ENCODE results near the gene SLC35F1. TPM values are rescaled to one million over a fixed set of nuclear protein-coding genes. Genes with fewer than 3 reads are reported as not detected.

The SLC35F1 gene
- total RNA-seq, 1 donor from 2014 or later, result not detected

GRCh38 chr6:118249680-118250079 lies 342.6 kb downstream of the SLC35F1 start:
- no peaks in the 10 kb centered on the region for H3K36me3 ChIP-seq
- H3K9me3 ChIP-seq, result no peaks in the 10 kb centered on the region
- H3K4me1 ChIP-seq, result no peaks in the 10 kb centered on the region
- TF ChIP-seq, protein P1, sequence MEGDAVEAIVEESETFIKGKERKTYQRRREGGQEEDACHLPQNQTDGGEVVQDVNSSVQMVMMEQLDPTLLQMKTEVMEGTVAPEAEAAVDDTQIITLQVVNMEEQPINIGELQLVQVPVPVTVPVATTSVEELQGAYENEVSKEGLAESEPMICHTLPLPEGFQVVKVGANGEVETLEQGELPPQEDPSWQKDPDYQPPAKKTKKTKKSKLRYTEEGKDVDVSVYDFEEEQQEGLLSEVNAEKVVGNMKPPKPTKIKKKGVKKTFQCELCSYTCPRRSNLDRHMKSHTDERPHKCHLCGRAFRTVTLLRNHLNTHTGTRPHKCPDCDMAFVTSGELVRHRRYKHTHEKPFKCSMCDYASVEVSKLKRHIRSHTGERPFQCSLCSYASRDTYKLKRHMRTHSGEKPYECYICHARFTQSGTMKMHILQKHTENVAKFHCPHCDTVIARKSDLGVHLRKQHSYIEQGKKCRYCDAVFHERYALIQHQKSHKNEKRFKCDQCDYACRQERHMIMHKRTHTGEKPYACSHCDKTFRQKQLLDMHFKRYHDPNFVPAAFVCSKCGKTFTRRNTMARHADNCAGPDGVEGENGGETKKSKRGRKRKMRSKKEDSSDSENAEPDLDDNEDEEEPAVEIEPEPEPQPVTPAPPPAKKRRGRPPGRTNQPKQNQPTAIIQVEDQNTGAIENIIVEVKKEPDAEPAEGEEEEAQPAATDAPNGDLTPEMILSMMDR (IDR thresholded peaks at IDR 0.05), result no peak
- no peak overlapping the region for H3K4me3 ChIP-seq
- DNase-seq (ENCODE audit: low spot score in 2 of 2), result no peak
- intact Hi-C loops (cut with DNase I), result no loop called here
- H3K27ac ChIP-seq, result no peak overlapping the region
- H3K27me3 ChIP-seq, result no peaks in the 10 kb centered on the region

GRCh38 chr6:118252474-118252873 lies 345.4 kb downstream of the SLC35F1 start:
- Histone ChIP-seq H3K4me3 (no peak overlapping the region), H3K36me3 (no peaks in the 10 kb centered on the region), H3K4me1 (no peaks in the 10 kb centered on the region), H3K9me3 (no peaks in the 10 kb centered on the region), H3K27me3 (no peaks in the 10 kb centered on the region), H3K27ac (no peak overlapping the region)
- TF ChIP-seq, protein P1 (IDR thresholded peaks at IDR 0.05), result no peak
- intact Hi-C loops (cut with DNase I), result no loop called here
- DNase-seq (ENCODE audit: low spot score in 2 of 2), result no peak

GRCh38 chr6:118253741-118254140 lies 346.7 kb downstream of the SLC35F1 start:
- Histone ChIP-seq H3K27me3 (no peaks in the 10 kb centered on the region), H3K4me3 (no peak overlapping the region), H3K27ac (no peak overlapping the region), H3K36me3 (no peaks in the 10 kb centered on the region), H3K4me1 (no peaks in the 10 kb centered on the region), H3K9me3 (no peaks in the 10 kb centered on the region)
- TF ChIP-seq, protein P1 (IDR thresholded peaks at IDR 0.05), result no peak
- intact Hi-C loops (cut with DNase I), result no loop called here
- no peak for DNase-seq (ENCODE audit: low spot score in 2 of 2)

DNA sequence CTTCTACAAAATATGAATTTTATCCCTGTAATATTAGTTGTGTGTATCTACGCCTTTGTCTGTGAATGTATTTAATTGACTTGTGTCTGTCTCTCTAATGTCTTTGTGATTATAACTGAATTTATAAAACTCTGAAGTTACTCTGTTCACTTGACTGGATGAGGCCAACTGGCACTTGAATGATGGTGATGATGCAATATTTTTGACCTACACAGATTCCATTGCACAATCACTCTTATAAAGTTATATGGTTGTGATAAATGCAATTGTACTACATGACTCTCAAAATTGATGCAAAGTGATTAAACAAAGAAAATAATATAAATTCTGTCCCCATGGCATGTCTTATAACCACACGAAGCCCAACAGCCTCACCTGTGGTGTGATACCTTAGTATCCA lies 353.8 kb downstream of the SLC35F1 start:
- no peaks in the 10 kb centered on the region for H3K9me3 ChIP-seq
- DNase-seq (ENCODE audit: low spot score in 2 of 2), result no peak
- no peaks in the 10 kb centered on the region for H3K4me1 ChIP-seq
- intact Hi-C loops (cut with DNase I), result no loop called here
- H3K36me3 ChIP-seq, result no peaks in the 10 kb centered on the region
- H3K4me3 ChIP-seq, result no peak overlapping the region
- TF ChIP-seq, protein P1 (IDR thresholded peaks at IDR 0.05), result no peak
- H3K27ac ChIP-seq, result no peak overlapping the region
- no peaks in the 10 kb centered on the region for H3K27me3 ChIP-seq

DNA sequence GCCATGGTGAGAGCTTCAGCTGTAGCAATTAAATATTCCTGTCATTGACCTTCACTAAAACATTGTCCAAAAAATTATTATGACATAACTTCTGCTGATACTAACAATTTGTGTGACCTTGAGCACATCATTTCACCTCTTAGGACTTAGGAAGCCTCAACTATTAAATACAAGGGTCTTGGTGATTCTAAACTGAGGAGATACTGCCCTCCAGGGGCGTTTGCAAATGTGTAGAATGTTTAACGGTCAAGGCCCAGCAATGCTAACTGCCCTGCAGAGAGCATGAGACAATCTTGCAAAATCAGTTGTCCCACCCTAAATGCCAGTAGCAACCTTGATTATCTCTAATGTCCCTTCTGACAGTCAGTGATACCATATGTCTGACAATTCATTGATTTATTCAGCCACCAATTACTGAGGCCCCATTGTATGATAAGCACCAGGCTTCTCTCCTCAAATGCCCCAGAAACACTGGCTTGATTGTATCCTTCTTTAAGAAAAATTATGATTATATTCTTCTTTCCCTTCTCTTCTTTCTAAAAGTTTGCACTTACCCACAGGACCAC lies 356.9 kb downstream of the SLC35F1 start:
- H3K4me3 ChIP-seq, result no peak overlapping the region
- intact Hi-C loops (cut with DNase I), result loop anchor here (1.0 kb wide), 1 partner anchor 288 kb away; no protein-coding TSS in a partner anchor
- no peaks in the 10 kb centered on the region for H3K9me3 ChIP-seq
- H3K27me3 ChIP-seq, result no peaks in the 10 kb centered on the region
- H3K4me1 ChIP-seq, result no peaks in the 10 kb centered on the region
- no peaks in the 10 kb centered on the region for H3K36me3 ChIP-seq
- TF ChIP-seq, protein P1 (IDR thresholded peaks at IDR 0.05), result peak in 1 of 3 experiments; percentile 31
- DNase-seq (ENCODE audit: low spot score in 2 of 2), result no peak
- H3K27ac ChIP-seq, result no peak overlapping the region

DNA sequence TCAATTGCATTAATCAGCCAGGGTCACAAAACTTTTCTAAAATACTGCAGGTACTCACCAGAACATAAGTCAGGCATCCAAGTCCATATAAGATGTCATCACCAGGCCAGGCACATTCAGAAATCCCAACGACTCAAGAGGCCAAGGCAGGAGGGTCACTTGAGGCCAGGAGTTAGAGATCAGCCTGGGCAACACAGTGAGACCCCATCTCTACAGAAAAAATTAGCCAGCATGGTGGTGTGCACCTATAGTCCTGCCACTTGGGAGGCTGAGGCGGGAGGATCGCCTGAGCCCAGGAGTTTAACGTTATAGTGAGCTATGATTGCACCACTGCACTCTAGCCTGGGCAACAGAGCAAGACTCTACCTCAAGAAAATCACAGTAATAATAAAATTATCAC lies 362.6 kb downstream of the SLC35F1 start:
- Histone ChIP-seq H3K4me3 (no peak overlapping the region), H3K27me3 (no peaks in the 10 kb centered on the region), H3K27ac (no peak overlapping the region), H3K9me3 (no peaks in the 10 kb centered on the region), H3K4me1 (no peaks in the 10 kb centered on the region), H3K36me3 (no peaks in the 10 kb centered on the region)
- intact Hi-C loops (cut with DNase I), result loop anchor here (5.0 kb wide), 1 partner anchor 528 kb away; no protein-coding TSS in a partner anchor
- no peak for DNase-seq (ENCODE audit: low spot score in 2 of 2)
- TF ChIP-seq, protein P1 (IDR thresholded peaks at IDR 0.05), result no peak
